ENCODE measurements around the gene LMBRD1.

The LMBRD1 gene

GRCh38 chr6:69775941-69776340 is 20.9 kb downstream of the LMBRD1 start:
- Histone ChIP-seq H3K9ac (ENCODE audit: low read depth, low read length) (no peak overlapping the region), H3K9me3 (replicated peaks; ENCODE audit: low read length) (no peaks in the 10 kb centered on the region), H3K4me3 (ENCODE audit: low read length) (no peak overlapping the region), H3K36me3 (ENCODE audit: insufficient read depth, low read length) (no peaks in the 10 kb centered on the region), H3K27me3 (ENCODE audit: control insufficient read depth, insufficient read depth, low read length) (no peaks in the 10 kb centered on the region), H3K4me2 (ENCODE audit: low read length) (no peak overlapping the region), H3K4me1 (ENCODE audit: control insufficient read depth, insufficient read depth, low read length) (no peaks in the 10 kb centered on the region)

- Histone ChIP-seq H3K9me3 (replicated peaks; ENCODE audit: low read length) (no peaks in the 10 kb centered on the region), H3K9ac (ENCODE audit: low read depth, low read length) (no peak overlapping the region), H3K36me3 (ENCODE audit: insufficient read depth, low read length) (no peaks in the 10 kb centered on the region), H3K4me3 (ENCODE audit: low read length) (no peak overlapping the region), H3K4me2 (ENCODE audit: low read length) (no peak overlapping the region), H3K4me1 (ENCODE audit: control insufficient read depth, insufficient read depth, low read length) (no peaks in the 10 kb centered on the region), H3K27me3 (ENCODE audit: control insufficient read depth, insufficient read depth, low read length) (no peaks in the 10 kb centered on the region)
Observed at GRCh38 chr6:69775585-69775849, 21.3 kb downstream of the LMBRD1 start.

GRCh38 chr6:69774740-69775584 is 21.8 kb downstream of the LMBRD1 start:
- Histone ChIP-seq H3K36me3 (ENCODE audit: insufficient read depth, low read length) (no peaks in the 10 kb centered on the region), H3K9ac (ENCODE audit: low read depth, low read length) (no peak overlapping the region)

GRCh38 chr6:69771158-69771906 is 25.5 kb downstream of the LMBRD1 start:
- Histone ChIP-seq H3K9ac (ENCODE audit: low read depth, low read length) (no peak overlapping the region), H3K4me3 (ENCODE audit: low read length) (no peak overlapping the region), H3K27me3 (ENCODE audit: control insufficient read depth, insufficient read depth, low read length) (no peaks in the 10 kb centered on the region), H3K36me3 (ENCODE audit: insufficient read depth, low read length) (no peaks in the 10 kb centered on the region), H3K9me3 (replicated peaks; ENCODE audit: low read length) (no peaks in the 10 kb centered on the region), H3K4me2 (ENCODE audit: low read length) (no peak overlapping the region), H3K4me1 (ENCODE audit: control insufficient read depth, insufficient read depth, low read length) (no peaks in the 10 kb centered on the region)

More at GRCh38 chr6:69774740-69775584, 21.8 kb downstream of the LMBRD1 start:
- H3K4me3 ChIP-seq (ENCODE audit: low read length), result no peak overlapping the region
- H3K27me3 ChIP-seq (ENCODE audit: control insufficient read depth, insufficient read depth, low read length), result no peaks in the 10 kb centered on the region
- H3K9me3 ChIP-seq (replicated peaks; ENCODE audit: low read length), result no peaks in the 10 kb centered on the region
- H3K4me2 ChIP-seq (ENCODE audit: low read length), result no peak overlapping the region
- no peaks in the 10 kb centered on the region for H3K4me1 ChIP-seq (ENCODE audit: control insufficient read depth, insufficient read depth, low read length)

- no peak overlapping the region for H3K9ac ChIP-seq (ENCODE audit: low read depth, low read length)
- no peaks in the 10 kb centered on the region for H3K4me1 ChIP-seq (ENCODE audit: control insufficient read depth, insufficient read depth, low read length)
- H3K9me3 ChIP-seq (replicated peaks; ENCODE audit: low read length), result no peaks in the 10 kb centered on the region
- H3K4me3 ChIP-seq (ENCODE audit: low read length), result no peak overlapping the region
- no peaks in the 10 kb centered on the region for H3K27me3 ChIP-seq (ENCODE audit: control insufficient read depth, insufficient read depth, low read length)
- H3K4me2 ChIP-seq (ENCODE audit: low read length), result no peak overlapping the region
- no peaks in the 10 kb centered on the region for H3K36me3 ChIP-seq (ENCODE audit: insufficient read depth, low read length)
Observed at GRCh38 chr6:69768664-69769063, 28.1 kb downstream of the LMBRD1 start.

- Histone ChIP-seq H3K4me3 (ENCODE audit: low read length) (no peak overlapping the region), H3K4me2 (ENCODE audit: low read length) (no peak overlapping the region), H3K9ac (ENCODE audit: low read depth, low read length) (no peak overlapping the region), H3K4me1 (ENCODE audit: control insufficient read depth, insufficient read depth, low read length) (no peaks in the 10 kb centered on the region), H3K36me3 (ENCODE audit: insufficient read depth, low read length) (no peaks in the 10 kb centered on the region), H3K27me3 (ENCODE audit: control insufficient read depth, insufficient read depth, low read length) (no peaks in the 10 kb centered on the region), H3K9me3 (replicated peaks; ENCODE audit: low read length) (no peaks in the 10 kb centered on the region)
Observed at GRCh38 chr6:69763763-69764162, 33.0 kb downstream of the LMBRD1 start.

- Histone ChIP-seq H3K4me2 (ENCODE audit: low read length) (no peak overlapping the region), H3K4me3 (ENCODE audit: low read length) (no peak overlapping the region), H3K4me1 (ENCODE audit: control insufficient read depth, insufficient read depth, low read length) (no peaks in the 10 kb centered on the region), H3K27me3 (ENCODE audit: control insufficient read depth, insufficient read depth, low read length) (no peaks in the 10 kb centered on the region), H3K9me3 (replicated peaks; ENCODE audit: low read length) (no peaks in the 10 kb centered on the region), H3K9ac (ENCODE audit: low read depth, low read length) (no peak overlapping the region), H3K36me3 (ENCODE audit: insufficient read depth, low read length) (no peaks in the 10 kb centered on the region)
Observed at GRCh38 chr6:69761853-69762252, 35.0 kb downstream of the LMBRD1 start.

- Histone ChIP-seq H3K9me3 (replicated peaks; ENCODE audit: low read length) (no peaks in the 10 kb centered on the region), H3K4me3 (ENCODE audit: low read length) (no peak overlapping the region), H3K4me2 (ENCODE audit: low read length) (no peak overlapping the region), H3K9ac (ENCODE audit: low read depth, low read length) (no peak overlapping the region), H3K4me1 (ENCODE audit: control insufficient read depth, insufficient read depth, low read length) (no peaks in the 10 kb centered on the region), H3K27me3 (ENCODE audit: control insufficient read depth, insufficient read depth, low read length) (no peaks in the 10 kb centered on the region), H3K36me3 (ENCODE audit: insufficient read depth, low read length) (no peaks in the 10 kb centered on the region)
Observed at GRCh38 chr6:69758214-69758613, 38.6 kb downstream of the LMBRD1 start.

GRCh38 chr6:69756907-69757306 is 39.9 kb downstream of the LMBRD1 start:
- no peaks in the 10 kb centered on the region for H3K27me3 ChIP-seq (ENCODE audit: control insufficient read depth, insufficient read depth, low read length)
- H3K4me3 ChIP-seq (ENCODE audit: low read length), result no peak overlapping the region
- H3K4me2 ChIP-seq (ENCODE audit: low read length), result no peak overlapping the region
- no peaks in the 10 kb centered on the region for H3K4me1 ChIP-seq (ENCODE audit: control insufficient read depth, insufficient read depth, low read length)
- H3K36me3 ChIP-seq (ENCODE audit: insufficient read depth, low read length), result no peaks in the 10 kb centered on the region
- no peak overlapping the region for H3K9ac ChIP-seq (ENCODE audit: low read depth, low read length)
- H3K9me3 ChIP-seq (replicated peaks; ENCODE audit: low read length), result no peaks in the 10 kb centered on the region

- Histone ChIP-seq H3K4me2 (ENCODE audit: low read length) (no peak overlapping the region), H3K36me3 (ENCODE audit: insufficient read depth, low read length) (no peaks in the 10 kb centered on the region), H3K4me3 (ENCODE audit: low read length) (no peak overlapping the region), H3K4me1 (ENCODE audit: control insufficient read depth, insufficient read depth, low read length) (no peaks in the 10 kb centered on the region), H3K9me3 (replicated peaks; ENCODE audit: low read length) (no peaks in the 10 kb centered on the region), H3K9ac (ENCODE audit: low read depth, low read length) (no peak overlapping the region), H3K27me3 (ENCODE audit: control insufficient read depth, insufficient read depth, low read length) (no peaks in the 10 kb centered on the region)
Observed at GRCh38 chr6:69756366-69756765, 40.4 kb downstream of the LMBRD1 start.

GRCh38 chr6:69735027-69735426 is 61.8 kb downstream of the LMBRD1 start:
- Histone ChIP-seq H3K4me2 (ENCODE audit: low read length) (no peak overlapping the region), H3K36me3 (ENCODE audit: insufficient read depth, low read length) (no peaks in the 10 kb centered on the region), H3K9me3 (replicated peaks; ENCODE audit: low read length) (no peaks in the 10 kb centered on the region), H3K4me1 (ENCODE audit: control insufficient read depth, insufficient read depth, low read length) (no peaks in the 10 kb centered on the region), H3K9ac (ENCODE audit: low read depth, low read length) (no peak overlapping the region), H3K4me3 (ENCODE audit: low read length) (no peak overlapping the region), H3K27me3 (ENCODE audit: control insufficient read depth, insufficient read depth, low read length) (no peaks in the 10 kb centered on the region)

GRCh38 chr6:69732640-69733039 is 64.2 kb downstream of the LMBRD1 start:
- H3K9ac ChIP-seq (ENCODE audit: low read depth, low read length), result no peak overlapping the region
- H3K4me3 ChIP-seq (ENCODE audit: low read length), result no peak overlapping the region
- H3K4me1 ChIP-seq (ENCODE audit: control insufficient read depth, insufficient read depth, low read length), result no peaks in the 10 kb centered on the region
- H3K36me3 ChIP-seq (ENCODE audit: insufficient read depth, low read length), result no peaks in the 10 kb centered on the region
- no peak overlapping the region for H3K4me2 ChIP-seq (ENCODE audit: low read length)
- H3K27me3 ChIP-seq (ENCODE audit: control insufficient read depth, insufficient read depth, low read length), result no peaks in the 10 kb centered on the region
- no peaks in the 10 kb centered on the region for H3K9me3 ChIP-seq (replicated peaks; ENCODE audit: low read length)

Measured in skeletal muscle satellite cell (primary cell).